Nephron (organoid): Measurements from ENCODE around the gene NRF1.

Experiments
- H3K27ac Mint-ChIP-seq, 3 experiments: 2 replicates each; pipeline ENCODE4 v1.8.0; 2020; ENCODE audit warnings: mixed read lengths in 3 of 3, mild to moderate bottlenecking in 2 of 3, moderate library complexity in 1 of 3
- H3K27me3 Mint-ChIP-seq: 2 replicates; pipeline ENCODE4 v1.8.0; 2021; ENCODE audit warnings: low read depth, mild to moderate bottlenecking, moderate library complexity, mixed read lengths
- H3K36me3 Mint-ChIP-seq: 2 replicates; pipeline ENCODE4 v1.8.0; 2020; ENCODE audit warnings: low read depth, mixed read lengths
- H3K4me1 Mint-ChIP-seq: 2 replicates; pipeline ENCODE4 v1.8.0; 2020; ENCODE audit warnings: mixed read lengths
- H3K4me3 Mint-ChIP-seq, 3 experiments: 2 replicates each; pipeline ENCODE4 v1.8.0; 2020; ENCODE audit warnings: mild to moderate bottlenecking in 3 of 3, mixed read lengths in 3 of 3, moderate library complexity in 2 of 3
- H3K9me3 Mint-ChIP-seq: 2 replicates; pipeline ENCODE4 v1.8.0; 2020; ENCODE audit warnings: mixed read lengths
- TF ChIP-seq, protein P1 (sequence below), 3 experiments: fragments of 200-600 bp; sonication (generic); IDR thresholded peaks; one replicate each; pipeline ENCODE4 v1.5.0; 2021; ENCODE audit warnings: antibody characterized with exemption in 3 of 3; ENCODE audit not compliant: unreplicated experiment in 3 of 3

NRF1 gene

DNA sequence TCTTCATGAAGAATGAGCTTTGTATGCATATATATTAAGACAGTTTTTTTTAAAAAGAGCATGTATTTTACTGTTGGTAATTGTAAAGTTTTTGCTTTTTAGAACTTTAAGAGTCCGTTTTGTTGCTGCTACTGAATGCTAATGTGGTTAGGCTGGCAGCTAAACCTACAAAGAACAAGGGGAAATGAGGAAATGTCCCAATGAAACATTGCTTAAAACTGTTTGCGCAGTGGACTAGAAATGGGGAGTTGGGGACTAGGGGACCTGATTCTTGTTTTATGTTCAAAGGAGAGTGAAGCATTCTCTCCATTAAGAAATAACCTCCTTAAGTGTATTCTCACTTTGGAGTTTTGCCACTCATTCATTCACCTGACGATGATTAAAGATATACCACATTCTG lies 5.7 kb downstream of the NRF1 start:
- H3K9me3 Mint-ChIP-seq, result no peaks in the 10 kb centered on the region
- H3K27ac Mint-ChIP-seq, result no peak overlapping the region
- peaks cover 19% of the 10 kb centered on the region for H3K4me1 Mint-ChIP-seq
- TF ChIP-seq, protein P1, sequence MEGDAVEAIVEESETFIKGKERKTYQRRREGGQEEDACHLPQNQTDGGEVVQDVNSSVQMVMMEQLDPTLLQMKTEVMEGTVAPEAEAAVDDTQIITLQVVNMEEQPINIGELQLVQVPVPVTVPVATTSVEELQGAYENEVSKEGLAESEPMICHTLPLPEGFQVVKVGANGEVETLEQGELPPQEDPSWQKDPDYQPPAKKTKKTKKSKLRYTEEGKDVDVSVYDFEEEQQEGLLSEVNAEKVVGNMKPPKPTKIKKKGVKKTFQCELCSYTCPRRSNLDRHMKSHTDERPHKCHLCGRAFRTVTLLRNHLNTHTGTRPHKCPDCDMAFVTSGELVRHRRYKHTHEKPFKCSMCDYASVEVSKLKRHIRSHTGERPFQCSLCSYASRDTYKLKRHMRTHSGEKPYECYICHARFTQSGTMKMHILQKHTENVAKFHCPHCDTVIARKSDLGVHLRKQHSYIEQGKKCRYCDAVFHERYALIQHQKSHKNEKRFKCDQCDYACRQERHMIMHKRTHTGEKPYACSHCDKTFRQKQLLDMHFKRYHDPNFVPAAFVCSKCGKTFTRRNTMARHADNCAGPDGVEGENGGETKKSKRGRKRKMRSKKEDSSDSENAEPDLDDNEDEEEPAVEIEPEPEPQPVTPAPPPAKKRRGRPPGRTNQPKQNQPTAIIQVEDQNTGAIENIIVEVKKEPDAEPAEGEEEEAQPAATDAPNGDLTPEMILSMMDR (IDR thresholded peaks at IDR 0.05; ENCODE audit: unreplicated experiment in 3 of 3), result no peak
- H3K36me3 Mint-ChIP-seq, result peaks cover 21% of the 10 kb centered on the region
- no peaks in the 10 kb centered on the region for H3K27me3 Mint-ChIP-seq
- no peak overlapping the region for H3K4me3 Mint-ChIP-seq

- no peaks in the 10 kb centered on the region for H3K27me3 Mint-ChIP-seq
- peaks cover 16% of the 10 kb centered on the region for H3K4me1 Mint-ChIP-seq
- TF ChIP-seq, protein P1 (IDR thresholded peaks at IDR 0.05; ENCODE audit: unreplicated experiment in 3 of 3), result no peak
- no peak overlapping the region for H3K27ac Mint-ChIP-seq
- peaks cover 21% of the 10 kb centered on the region for H3K36me3 Mint-ChIP-seq
- H3K9me3 Mint-ChIP-seq, result no peaks in the 10 kb centered on the region
- H3K4me3 Mint-ChIP-seq, result no peak overlapping the region
These were observed 6.1 kb downstream of the NRF1 start for GRCh38 chr7:129617652-129618051.

GRCh38 chr7:129626896-129627295 lies 15.4 kb downstream of the NRF1 start:
- TF ChIP-seq, protein P1 (IDR thresholded peaks at IDR 0.05; ENCODE audit: unreplicated experiment in 3 of 3), result no peak
- Mint-ChIP-seq H3K27ac (no peak overlapping the region), H3K36me3 (peaks cover 6% of the 10 kb centered on the region), H3K4me1 (peaks cover 4% of the 10 kb centered on the region), H3K27me3 (no peaks in the 10 kb centered on the region), H3K4me3 (no peak overlapping the region), H3K9me3 (no peaks in the 10 kb centered on the region)

- TF ChIP-seq, protein P1 (IDR thresholded peaks at IDR 0.05; ENCODE audit: unreplicated experiment in 3 of 3), result no peak
- Mint-ChIP-seq H3K27me3 (no peaks in the 10 kb centered on the region), H3K36me3 (peaks cover 8% of the 10 kb centered on the region), H3K4me1 (peaks cover 4% of the 10 kb centered on the region), H3K27ac (no peak overlapping the region), H3K4me3 (no peak overlapping the region), H3K9me3 (no peaks in the 10 kb centered on the region)
These were observed 18.8 kb downstream of the NRF1 start for GRCh38 chr7:129630341-129630740.

- no peaks in the 10 kb centered on the region for H3K4me1 Mint-ChIP-seq
- H3K36me3 Mint-ChIP-seq, result peaks cover 11% of the 10 kb centered on the region
- no peak overlapping the region for H3K27ac Mint-ChIP-seq
- H3K4me3 Mint-ChIP-seq, result no peak overlapping the region
- H3K27me3 Mint-ChIP-seq, result no peaks in the 10 kb centered on the region
- H3K9me3 Mint-ChIP-seq, result no peaks in the 10 kb centered on the region
- TF ChIP-seq, protein P1 (IDR thresholded peaks at IDR 0.05; ENCODE audit: unreplicated experiment in 3 of 3), result no peak
These were observed 23.0 kb downstream of the NRF1 start for GRCh38 chr7:129634361-129635034.
